ENCODE data around the gene FASN.
A peak's percentile ranks its signal among the peaks of the same experiment; 100 is the strongest.
"Not testable (repeated sequence)": the region's sequence is repeated elsewhere in the genome, so short reads cannot be mapped to it uniquely, and the experiment has no call there.

The FASN gene

GRCh38 chr17:82050152-82050760 is 47.8 kb downstream of the FASN start:
- FAIRE-seq, result no peak
- DNase-seq (ENCODE audit: extremely low spot score, insufficient read length, low read depth), result no peak

GRCh38 chr17:82049521-82049971 is 48.5 kb downstream of the FASN start:
- FAIRE-seq, result no peak
- no peak for DNase-seq (ENCODE audit: extremely low spot score, insufficient read length, low read depth)

- DNase-seq (ENCODE audit: extremely low spot score, insufficient read length, low read depth) (no peak), FAIRE-seq (no peak)
These were observed 48.9 kb downstream of the FASN start for GRCh38 chr17:82049106-82049505.

DNA sequence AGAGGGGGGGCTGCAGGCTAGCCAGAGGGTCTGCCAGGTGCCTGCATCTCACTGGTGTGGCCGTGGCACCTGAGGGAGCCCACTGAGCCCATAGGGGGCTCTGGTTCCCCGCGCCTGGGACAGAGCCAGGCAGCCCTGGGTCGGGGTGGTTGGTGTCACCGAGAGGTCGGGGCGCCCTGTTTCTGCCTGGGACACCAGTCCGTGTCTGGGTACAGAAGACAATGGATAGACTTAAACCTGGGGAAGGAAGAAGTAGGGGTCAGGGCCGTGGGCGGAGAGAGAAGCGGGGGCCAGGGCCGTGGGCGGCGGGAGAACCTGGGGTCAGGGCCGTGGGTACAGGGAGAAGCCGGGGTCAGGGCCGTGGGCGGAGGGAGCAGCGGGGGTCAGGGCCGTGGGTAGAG is 49.5 kb downstream of the FASN start:
- FAIRE-seq (no peak), DNase-seq (ENCODE audit: extremely low spot score, insufficient read length, low read depth) (no peak)

GRCh38 chr17:82047914-82048570 is 50.0 kb downstream of the FASN start:
- FAIRE-seq (no peak), DNase-seq (ENCODE audit: extremely low spot score, insufficient read length, low read depth) (no peak)

DNA sequence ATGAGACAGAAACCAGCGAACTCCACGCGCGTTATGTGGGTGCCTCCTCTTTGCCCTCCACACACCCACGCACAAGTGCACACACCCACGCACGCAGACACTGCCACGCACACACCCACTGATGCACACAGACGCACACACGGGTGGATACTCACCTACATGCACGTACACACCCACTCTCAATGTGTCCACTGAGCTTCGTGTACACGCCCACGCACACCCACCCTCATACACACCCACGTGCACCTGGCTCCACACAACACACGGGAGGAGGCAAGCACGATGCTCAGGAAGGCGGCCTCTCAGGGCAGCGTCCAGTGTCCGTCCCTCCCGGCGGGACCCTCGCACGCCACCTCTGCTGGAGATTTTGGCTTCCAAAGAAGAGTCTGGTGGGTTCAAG is 50.7 kb downstream of the FASN start:
- DNase-seq (ENCODE audit: extremely low spot score, insufficient read length, low read depth) (no peak), FAIRE-seq (no peak)

DNA sequence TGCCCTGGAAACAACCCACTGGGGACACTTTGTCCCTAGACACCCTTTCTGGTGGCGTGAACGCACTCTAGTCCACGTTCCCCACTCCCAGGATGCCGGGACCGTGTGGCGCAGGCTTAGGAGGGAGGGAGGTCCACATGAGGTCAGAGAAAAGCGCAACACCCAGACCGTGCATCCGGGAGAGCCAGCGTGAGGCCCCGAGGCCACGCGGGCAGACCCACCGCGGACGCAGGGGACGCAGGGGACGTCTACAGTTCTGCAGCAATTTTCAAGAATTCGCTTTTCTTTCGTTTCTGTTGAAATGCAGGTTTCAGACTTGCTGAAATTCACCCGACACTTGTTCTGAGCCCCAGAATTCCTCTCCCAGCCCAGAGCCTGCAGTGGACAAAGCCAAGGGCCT is 51.1 kb downstream of the FASN start:
- FAIRE-seq, result no peak
- no peak for DNase-seq (ENCODE audit: extremely low spot score, insufficient read length, low read depth)

DNA sequence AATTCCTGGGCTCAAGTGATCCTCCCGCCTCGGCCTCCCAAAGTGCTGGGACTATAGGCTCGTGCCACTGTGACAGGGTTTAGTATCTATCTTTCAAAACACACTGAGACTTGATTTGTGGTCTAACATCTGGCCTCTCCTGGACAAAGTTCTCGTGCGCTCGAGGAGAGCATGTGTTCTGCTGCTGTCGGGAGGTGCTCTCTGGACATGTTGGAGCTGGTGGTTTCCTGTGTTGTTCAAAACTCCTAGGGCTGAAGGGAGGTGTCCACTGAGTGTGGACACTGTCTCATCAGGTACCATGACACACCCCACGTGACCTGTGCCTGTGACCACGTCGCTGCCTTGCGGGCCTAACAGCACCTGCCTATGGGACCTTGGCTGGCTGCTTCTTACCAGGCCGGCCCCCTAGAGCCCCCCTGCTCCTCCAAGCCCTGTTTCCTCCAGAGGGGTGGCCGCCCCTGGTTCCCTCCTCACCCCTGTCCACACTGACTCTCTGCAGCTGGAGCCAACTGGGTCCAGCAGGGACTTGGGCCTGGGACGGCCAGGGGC is 52.0 kb downstream of the FASN start:
- DNase-seq (ENCODE audit: extremely low spot score, insufficient read length, low read depth), result no peak
- no peak for FAIRE-seq

DNA sequence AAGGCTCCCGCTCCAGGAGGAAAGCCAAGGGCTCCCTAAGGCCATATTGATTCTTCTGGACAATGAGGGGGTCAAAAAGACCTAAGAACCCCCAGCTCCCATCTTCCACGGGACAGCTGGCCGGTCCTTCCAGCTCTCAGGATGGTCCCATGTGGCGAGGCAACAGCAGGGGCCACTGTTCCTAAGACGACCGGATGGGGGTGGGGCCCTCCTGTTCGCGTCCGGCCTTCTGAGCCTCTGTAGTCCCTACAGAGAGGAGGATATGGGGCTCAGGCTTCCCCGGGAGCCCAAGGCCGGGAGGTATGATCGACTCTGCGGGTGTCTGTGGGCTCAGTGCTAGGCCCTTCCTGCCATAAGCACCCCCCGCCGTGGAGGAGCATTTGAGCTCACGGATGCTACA is 54.5 kb downstream of the FASN start:
- DNase-seq (ENCODE audit: extremely low spot score, insufficient read length, low read depth), result no peak
- FAIRE-seq, result no peak

DNA sequence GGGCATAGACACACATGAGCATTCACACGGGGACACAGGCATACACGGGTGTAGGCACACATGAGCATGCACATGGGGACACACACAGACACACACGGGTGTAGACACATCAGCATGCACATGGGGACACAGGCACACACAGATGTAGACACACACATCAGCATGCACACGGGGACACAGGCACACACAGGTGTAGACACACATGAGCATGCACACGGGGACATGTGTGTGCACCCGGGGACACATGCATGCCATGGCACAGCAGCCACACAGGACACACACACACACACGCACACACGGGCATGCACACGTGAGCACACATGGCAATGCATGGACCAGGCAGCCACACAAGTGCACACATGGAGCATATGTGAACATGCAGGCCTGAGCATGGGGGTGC is 55.4 kb downstream of the FASN start:
- FAIRE-seq (no peak), DNase-seq (ENCODE audit: extremely low spot score, insufficient read length, low read depth) (no peak)

- DNase-seq (ENCODE audit: extremely low spot score, insufficient read length, low read depth), result no peak
- FAIRE-seq, result no peak
These were observed 56.8 kb downstream of the FASN start for GRCh38 chr17:82041144-82041814.

DNA sequence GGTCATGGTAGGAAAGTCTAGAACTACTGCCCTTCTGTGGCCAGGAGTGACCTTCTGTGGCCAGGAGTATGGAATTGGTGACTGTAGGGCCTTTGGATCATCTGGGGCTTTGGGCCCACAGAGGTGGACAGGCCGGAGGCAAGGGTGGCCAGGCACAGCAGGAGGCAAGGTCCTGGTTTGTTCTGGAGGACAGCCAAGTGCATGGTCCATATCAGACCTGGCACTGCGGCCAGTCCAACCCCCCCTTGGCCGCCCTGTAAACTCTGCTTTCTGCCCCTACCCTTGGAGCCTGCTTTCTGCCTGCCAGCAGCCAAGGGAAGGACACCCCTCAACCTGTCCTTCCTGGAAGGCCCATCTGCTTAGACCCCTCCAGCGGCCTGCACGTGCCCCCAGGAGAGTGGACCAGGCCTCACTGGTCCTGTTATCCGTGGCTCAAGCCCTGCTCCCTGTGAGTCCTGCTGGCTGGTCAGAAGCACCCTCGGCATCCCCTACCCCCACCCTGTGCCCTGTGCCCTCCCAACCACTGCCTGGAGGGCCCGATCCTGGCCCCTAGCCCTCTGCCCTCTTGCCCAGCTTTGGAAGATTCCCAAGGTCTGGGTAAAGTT is 58.2 kb downstream of the FASN start:
- DNase-seq (ENCODE audit: extremely low spot score, insufficient read length, low read depth), result no peak
- FAIRE-seq, result no peak

- not testable (repeated sequence) for DNase-seq (ENCODE audit: extremely low spot score, insufficient read length, low read depth); FAIRE-seq
These were observed 59.1 kb downstream of the FASN start for GRCh38 chr17:82038796-82039409.

DNA sequence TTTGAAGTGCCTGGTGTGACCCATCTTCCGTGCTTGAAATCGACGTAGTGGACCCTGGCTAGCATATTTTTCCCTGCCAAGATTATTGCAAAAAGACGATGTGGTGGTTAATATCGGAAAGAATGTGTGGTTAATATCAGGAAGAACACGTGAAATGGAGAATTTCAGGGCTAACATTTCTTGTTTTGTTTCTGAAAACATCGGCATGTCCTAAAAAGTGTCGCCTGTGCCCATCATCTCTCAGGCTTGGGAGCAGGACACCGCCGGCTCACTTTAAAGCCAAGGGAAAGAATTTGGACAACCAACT is 60.2 kb downstream of the FASN start:
- FAIRE-seq (no peak), DNase-seq (ENCODE audit: extremely low spot score, insufficient read length, low read depth) (no peak)

DNA sequence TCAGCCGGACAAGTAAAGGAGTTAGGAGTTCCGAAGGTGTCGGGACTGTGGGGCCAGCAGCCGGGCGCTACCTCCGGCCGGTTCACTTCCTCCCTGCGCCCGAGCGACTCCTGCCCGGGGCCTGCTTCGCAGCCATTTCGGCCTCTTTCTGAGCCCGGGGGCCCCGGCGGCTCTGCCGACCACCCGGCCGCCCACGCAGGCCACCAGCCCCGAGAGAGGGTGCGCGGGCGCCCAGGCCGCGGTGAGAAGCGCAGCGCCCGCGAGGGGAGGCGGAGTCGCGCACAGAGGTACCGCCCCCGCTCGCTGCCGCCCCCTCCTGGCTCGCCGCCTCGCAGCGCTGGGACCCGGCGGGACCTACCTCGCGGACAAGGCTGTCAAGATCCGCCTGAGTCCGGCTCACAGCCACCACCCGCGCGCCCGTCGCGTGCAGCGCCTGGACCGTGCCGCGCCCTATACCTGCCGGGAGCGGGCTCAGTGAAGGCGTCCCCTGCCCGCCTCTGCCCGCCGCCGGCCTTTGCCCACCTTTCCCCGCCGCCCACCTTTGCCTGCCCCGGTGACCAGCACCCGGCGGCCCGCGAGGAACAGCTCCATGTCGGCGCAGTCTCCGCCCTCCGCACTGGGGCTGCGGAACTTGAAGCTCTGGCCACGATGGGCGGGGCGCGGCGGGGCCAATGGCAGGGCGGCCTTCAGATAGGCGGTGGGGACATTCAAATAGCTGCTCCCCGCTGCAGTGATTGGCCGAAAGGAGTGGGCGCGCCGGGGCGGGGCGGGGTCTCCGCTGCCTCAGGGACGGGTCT is 60.7 kb downstream of the FASN start, which contains the start of gene DCXR:
Gene DCXR (minus strand): TSS at position 606 of the 797 bp plus-strand sequence. CDS start 15 bp downstream, at position 591.
- DNase-seq (ENCODE audit: extremely low spot score, insufficient read length, low read depth) (peak; percentile 94), FAIRE-seq (peak; percentile 95)

GRCh38 chr17:82036634-82037091 is 61.4 kb downstream of the FASN start:
- DNase-seq (ENCODE audit: extremely low spot score, insufficient read length, low read depth) (no peak), FAIRE-seq (no peak)

GRCh38 chr17:82035956-82036633 is 61.9 kb downstream of the FASN start:
- DNase-seq (ENCODE audit: extremely low spot score, insufficient read length, low read depth) (no peak), FAIRE-seq (no peak)

GRCh38 chr17:82035488-82035887 is 62.5 kb downstream of the FASN start:
- DNase-seq (ENCODE audit: extremely low spot score, insufficient read length, low read depth), result no peak
- FAIRE-seq, result no peak

Measured in GM18507 (cell line).